Smooth muscle cell (in vitro differentiated cells): ENCODE measurements around the gene RMND1. TPM values are rescaled to one million over a fixed set of nuclear protein-coding genes. Genes with fewer than 3 reads are reported as not detected.

Experiments used
- DNase-seq: peaks from one replicate; lab custom pipeline; 2025; ENCODE audit not compliant: unreplicated experiment; lab: John Stamatoyannopoulos, UW
- H2AFZ ChIP-seq: fragments of 200-600 bp; sonication (generic); 2 replicates; pipeline ENCODE4 v1.6.0; 2016; ENCODE audit warnings: antibody characterized with exemption, low read depth, mild to moderate bottlenecking
- H3F3A ChIP-seq: fragments of 200-600 bp; sonication (generic); 2 replicates; pipeline ENCODE4 v1.6.0; 2017; ENCODE audit warnings: antibody characterized with exemption, low read depth
- H3K27ac ChIP-seq: fragments of 200-600 bp; sonication (generic); 2 replicates; pipeline ENCODE4 v1.5.1; 2016; ENCODE audit warnings: low read depth, mild to moderate bottlenecking
- H3K27me3 ChIP-seq: fragments of 200-600 bp; sonication (generic); 2 replicates; pipeline ENCODE4 v1.6.1; 2016; ENCODE audit warnings: low read depth, mild to moderate bottlenecking
- H3K36me3 ChIP-seq: fragments of 200-600 bp; sonication (generic); 2 replicates; pipeline ENCODE4 v1.5.1; 2016; ENCODE audit warnings: low read depth
- H3K4me1 ChIP-seq: fragments of 200-600 bp; sonication (generic); 2 replicates; pipeline ENCODE4 v1.5.1; 2016; ENCODE audit warnings: low read depth
- H3K4me2 ChIP-seq: fragments of 200-600 bp; sonication (generic); 2 replicates; pipeline ENCODE4 v1.6.0; 2016; ENCODE audit warnings: mild to moderate bottlenecking
- H3K4me3 ChIP-seq: fragments of 200-600 bp; sonication (generic); 2 replicates; pipeline ENCODE4 v1.5.1; 2016; ENCODE audit warnings: mild to moderate bottlenecking
- H3K79me2 ChIP-seq: fragments of 200-600 bp; sonication (generic); 2 replicates; pipeline ENCODE4 v1.6.0; 2016; ENCODE audit warnings: low read depth, mild to moderate bottlenecking
- H3K9ac ChIP-seq: fragments of 200-600 bp; sonication (generic); 2 replicates; pipeline ENCODE4 v1.6.0; 2016; ENCODE audit warnings: low read depth
- H3K9me3 ChIP-seq: fragments of 200-600 bp; sonication (generic); replicated peaks from 2 replicates; pipeline ENCODE4 v1.5.1; 2016; ENCODE audit warnings: low read depth
- H4K20me1 ChIP-seq: fragments of 200-600 bp; sonication (generic); 2 replicates; pipeline ENCODE4 v1.6.0; 2016; ENCODE audit warnings: low read depth
- WGBS: methylation state at CpG from one replicate; pipeline ENCODE4 v1.1.7; 2016; ENCODE audit warnings: low lambda C conversion rate; 5-methylcytosine and 5-hydroxymethylcytosine counted together
- polyA plus RNA-seq: library from polyadenylated mRNA; unstranded; fragments of >200 nt; fragmentation: Nextera tagmentation; extraction: Ambion mirVana; gene quantifications from 2 replicates; pipeline ENCODE4 v1.2.1, GENCODE V29; 2016
- total RNA-seq: library from RNA; depleted of rRNA; stranded (reverse); fragments of >200 nt; gene quantifications from 2 replicates; pipeline ENCODE4 v1.2.3, GENCODE V29; 2014
- TF ChIP-seq, protein P1 (sequence below): fragments of 200-600 bp; sonication (generic); IDR thresholded peaks from 2 replicates; pipeline ENCODE4 v1.5.1; 2017; ENCODE audit warnings: borderline replicate concordance, mild to moderate bottlenecking, antibody characterized with exemption; ENCODE audit not compliant: insufficient read depth, poor library complexity, severe bottlenecking

Gene RMND1
- total and polyA plus RNA-seq, 2 experiments from 2014 or later = 13.0 to 27.9 TPM

GRCh38 chr6:151389618-151390275 lies 62.2 kb downstream of the RMND1 start:
- peaks cover 31% of the 10 kb centered on the region for H4K20me1 ChIP-seq
- WGBS = 1% methylated on average over 39 of the region's 54 CpGs
- H3K27ac ChIP-seq = peak overlapping the region; percentile 98
- peaks cover 72% of the 10 kb centered on the region for H3K79me2 ChIP-seq
- peak overlapping the region; percentile 87 for H3K9ac ChIP-seq
- no peaks in the 10 kb centered on the region for H3K36me3 ChIP-seq
- H2AFZ ChIP-seq = peak overlapping the region; percentile 85
- H3K4me1 ChIP-seq = peaks cover 27% of the 10 kb centered on the region
- TF ChIP-seq, protein P1, sequence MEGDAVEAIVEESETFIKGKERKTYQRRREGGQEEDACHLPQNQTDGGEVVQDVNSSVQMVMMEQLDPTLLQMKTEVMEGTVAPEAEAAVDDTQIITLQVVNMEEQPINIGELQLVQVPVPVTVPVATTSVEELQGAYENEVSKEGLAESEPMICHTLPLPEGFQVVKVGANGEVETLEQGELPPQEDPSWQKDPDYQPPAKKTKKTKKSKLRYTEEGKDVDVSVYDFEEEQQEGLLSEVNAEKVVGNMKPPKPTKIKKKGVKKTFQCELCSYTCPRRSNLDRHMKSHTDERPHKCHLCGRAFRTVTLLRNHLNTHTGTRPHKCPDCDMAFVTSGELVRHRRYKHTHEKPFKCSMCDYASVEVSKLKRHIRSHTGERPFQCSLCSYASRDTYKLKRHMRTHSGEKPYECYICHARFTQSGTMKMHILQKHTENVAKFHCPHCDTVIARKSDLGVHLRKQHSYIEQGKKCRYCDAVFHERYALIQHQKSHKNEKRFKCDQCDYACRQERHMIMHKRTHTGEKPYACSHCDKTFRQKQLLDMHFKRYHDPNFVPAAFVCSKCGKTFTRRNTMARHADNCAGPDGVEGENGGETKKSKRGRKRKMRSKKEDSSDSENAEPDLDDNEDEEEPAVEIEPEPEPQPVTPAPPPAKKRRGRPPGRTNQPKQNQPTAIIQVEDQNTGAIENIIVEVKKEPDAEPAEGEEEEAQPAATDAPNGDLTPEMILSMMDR = no peak
- DNase-seq = no peak
- no peaks in the 10 kb centered on the region for H3K9me3 ChIP-seq
- H3F3A ChIP-seq = peaks cover 33% of the 10 kb centered on the region
- H3K27me3 ChIP-seq = no peaks in the 10 kb centered on the region
- H3K4me3 ChIP-seq = peak overlapping the region; percentile 95
- H3K4me2 ChIP-seq = peak overlapping the region; percentile 97

DNA sequence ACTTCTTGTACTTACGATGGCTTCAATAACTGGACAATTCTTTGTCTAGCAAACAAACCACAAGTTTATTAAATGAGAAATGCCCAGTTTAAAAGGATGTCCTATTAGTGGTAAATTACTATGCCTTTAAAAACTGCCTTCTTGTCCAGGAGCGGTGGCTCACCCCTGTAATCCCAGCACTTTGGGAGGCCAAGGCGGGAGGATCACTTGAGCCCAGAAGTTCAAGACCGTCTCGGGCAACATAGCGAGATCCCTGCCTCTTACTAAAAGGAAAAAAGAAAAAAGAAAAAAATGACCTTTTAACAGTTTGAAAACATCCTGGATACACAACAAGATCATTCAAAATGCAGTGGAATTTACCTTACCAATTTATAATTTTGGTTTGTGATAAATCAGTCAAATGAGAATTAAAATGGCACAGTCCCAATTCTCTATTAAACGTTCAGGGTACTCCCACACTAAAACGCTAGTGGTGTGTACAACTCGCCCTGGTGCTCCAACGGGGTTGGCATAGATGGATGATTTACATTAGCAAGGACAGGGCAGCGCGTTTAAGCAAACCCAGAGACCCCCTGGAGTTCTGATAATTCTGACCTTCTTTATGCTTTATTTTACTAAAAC lies 62.8 kb downstream of the RMND1 start:
- Histone ChIP-seq H4K20me1 (peaks cover 25% of the 10 kb centered on the region), H3K4me1 (peaks cover 27% of the 10 kb centered on the region), H3K9me3 (no peaks in the 10 kb centered on the region), H3K9ac (peak overlapping the region; percentile 87), H3F3A (peaks cover 33% of the 10 kb centered on the region), H3K79me2 (peaks cover 72% of the 10 kb centered on the region), H2AFZ (peak overlapping the region; percentile 85), H3K4me3 (peak overlapping the region; percentile 95), H3K4me2 (peak overlapping the region; percentile 97), H3K36me3 (peaks cover under 1% of the 10 kb centered on the region), H3K27ac (peak overlapping the region; percentile 98), H3K27me3 (no peaks in the 10 kb centered on the region)
- no peak for DNase-seq
- 39% methylated on average over 12 of the region's 12 CpGs for WGBS
- TF ChIP-seq, protein P1 = no peak

GRCh38 chr6:151388236-151388635 lies 63.7 kb downstream of the RMND1 start:
- H3K79me2 ChIP-seq = peaks cover 72% of the 10 kb centered on the region
- H4K20me1 ChIP-seq = peaks cover 16% of the 10 kb centered on the region
- TF ChIP-seq, protein P1 = no peak
- DNase-seq = no peak
- WGBS = 98% methylated on average over 2 of the region's 2 CpGs
- H2AFZ ChIP-seq = no peak overlapping the region
- no peaks in the 10 kb centered on the region for H3K27me3 ChIP-seq
- H3K27ac ChIP-seq = peak overlapping the region; percentile 98
- H3F3A ChIP-seq = peaks cover 33% of the 10 kb centered on the region
- H3K4me2 ChIP-seq = no peak overlapping the region
- H3K4me3 ChIP-seq = no peak overlapping the region
- H3K36me3 ChIP-seq = peaks cover 5% of the 10 kb centered on the region
- no peak overlapping the region for H3K9ac ChIP-seq
- H3K4me1 ChIP-seq = peaks cover 22% of the 10 kb centered on the region
- no peaks in the 10 kb centered on the region for H3K9me3 ChIP-seq
